ENCODE measurements around the gene USP4.

- TF ChIP-seq CTCF (IDR thresholded peaks at IDR 0.05), result no peak
- no peak for TF ChIP-seq POLR2A (IDR thresholded peaks at IDR 0.05)
These were observed 5.8 kb downstream of the USP4 start for GRCh38 chr3:49333916-49334633.
